Measurements from ENCODE around the gene VASP. TPM values are rescaled to one million over a fixed set of nuclear protein-coding genes. Genes with fewer than 3 reads are reported as not detected.

VASP gene
- total RNA-seq, 1 experiment from 2014 or later, result 144 TPM

GRCh38 chr19:45569619-45570421 lies 62.5 kb downstream of the VASP start:
- no peak overlapping the region for H3K27ac Mint-ChIP-seq
- no peaks in the 10 kb centered on the region for H3K9me3 Mint-ChIP-seq
- CTCF ChIA-PET, result interaction anchor here (0.5 to 2.2 kb wide), 11 partner anchors 10 to 167 kb away, joined by 3 to 17 read pairs (median 4); no protein-coding TSS in a partner anchor
- no peak overlapping the region for H3K4me3 Mint-ChIP-seq
- ATAC-seq (peak; percentile 95), DNase-seq (ENCODE audit: low spot score) (peak; percentile 89)
- H3K4me1 Mint-ChIP-seq, result peaks cover 3% of the 10 kb centered on the region
- POLR2A ChIA-PET, result no interaction called here
- TF ChIP-seq, protein P1, sequence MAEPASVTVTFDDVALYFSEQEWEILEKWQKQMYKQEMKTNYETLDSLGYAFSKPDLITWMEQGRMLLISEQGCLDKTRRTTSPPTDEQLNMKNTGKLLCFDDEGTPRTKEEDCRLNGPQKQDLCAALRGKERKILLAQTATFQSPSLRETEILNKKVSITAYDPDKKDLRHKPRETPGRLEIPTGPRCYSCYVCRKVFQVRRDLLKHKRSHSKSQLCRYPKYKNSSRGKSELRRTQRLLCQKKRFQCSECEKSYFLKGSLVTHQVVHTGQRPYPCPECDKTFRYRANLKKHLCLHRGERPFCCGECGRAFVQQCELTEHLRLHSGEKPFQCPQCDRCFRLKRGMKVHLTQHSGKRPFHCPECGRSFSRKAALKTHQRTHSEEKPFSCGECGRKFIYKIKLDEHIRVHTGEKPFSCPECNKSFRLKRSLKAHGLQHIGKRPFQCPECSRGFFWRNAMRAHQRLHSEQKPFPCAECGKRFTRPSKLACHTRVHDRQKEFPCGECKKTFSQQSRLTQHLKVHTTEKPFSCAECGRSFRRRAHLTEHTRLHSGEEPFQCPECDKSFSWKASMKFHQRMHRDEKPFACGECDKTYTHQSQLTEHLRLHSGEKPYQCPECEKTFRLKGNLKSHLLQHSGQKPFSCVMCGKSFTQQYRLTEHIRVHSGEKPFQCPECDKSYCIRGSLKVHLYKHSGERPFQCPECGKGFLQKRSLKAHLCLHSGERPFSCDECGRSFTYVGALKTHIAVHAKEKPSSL (CRISPR knock-in tag; conservative IDR thresholded peaks at IDR 0.05), result no peak
- peak; percentile 69 for TF ChIP-seq CTCF (IDR thresholded peaks at IDR 0.05)
- peak; percentile 87; the same call in 1 of the 2 replicates for TF ChIP-seq GTF2I (CRISPR knock-in tag; conservative IDR thresholded peaks at IDR 0.05)
- no peaks in the 10 kb centered on the region for H3K27me3 Mint-ChIP-seq (ENCODE audit: low read depth)
- H3K36me3 Mint-ChIP-seq, result no peaks in the 10 kb centered on the region

DNA sequence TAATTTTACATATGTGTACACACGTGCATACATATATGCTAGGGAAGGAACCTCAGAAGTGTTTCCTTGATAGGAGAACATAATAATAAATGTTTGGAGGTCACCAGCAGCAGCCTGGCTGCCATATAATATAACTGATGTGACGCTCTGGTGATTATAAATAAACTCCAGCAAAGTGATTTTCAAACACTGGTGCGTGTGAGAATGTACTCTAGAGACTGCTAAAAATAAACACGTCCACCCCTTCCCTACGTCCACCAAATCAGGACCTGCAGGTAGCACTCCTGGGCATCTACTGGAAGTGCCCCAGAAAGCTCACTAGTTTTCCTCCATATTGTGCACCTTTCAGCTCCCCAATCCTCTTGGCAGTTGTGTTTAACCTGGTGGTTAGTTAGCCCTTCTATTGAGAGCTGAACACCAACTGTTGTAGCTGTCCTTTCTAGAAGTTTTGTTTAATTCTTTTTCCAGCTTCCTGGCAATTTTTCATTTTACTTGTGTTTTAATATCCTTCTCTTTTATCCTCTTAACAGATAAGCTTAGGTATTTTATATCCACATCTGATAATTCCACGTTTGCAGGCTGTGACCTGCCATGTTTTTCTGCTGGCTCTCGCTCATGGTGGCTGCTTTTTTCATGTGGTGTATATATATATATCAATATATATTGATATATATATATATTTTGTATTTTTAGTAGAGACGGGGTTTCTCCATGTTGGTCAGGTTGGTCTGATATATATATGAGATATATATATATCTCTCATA lies 64.4 kb downstream of the VASP start:
- ChIA-PET CTCF (interaction anchor here (0.9 to 2.2 kb wide), 3 partner anchors 14 to 70 kb away, joined by 3 to 17 read pairs (median 10); no protein-coding TSS in a partner anchor), POLR2A (no interaction called here)
- DNase-seq (ENCODE audit: low spot score) (no peak), ATAC-seq (no peak)
- no peak overlapping the region for H3K4me3 Mint-ChIP-seq
- TF ChIP-seq ZNF232 (CRISPR knock-in tag; IDR thresholded peaks at IDR 0.05) (no peak), ZNF138 (CRISPR knock-in tag; conservative IDR thresholded peaks at IDR 0.05) (no peak), ZMAT4 (CRISPR knock-in tag; IDR thresholded peaks at IDR 0.05) (no peak), ZNF423 (CRISPR knock-in tag; IDR thresholded peaks at IDR 0.05) (no peak), GRHL2 (CRISPR knock-in tag; IDR thresholded peaks at IDR 0.05; ENCODE audit: insufficient replicate concordance, severe bottlenecking) (no peak), ATF2 (CRISPR knock-in tag; IDR thresholded peaks at IDR 0.05; ENCODE audit: borderline replicate concordance, low read depth) (no peak), ZNF416 (CRISPR knock-in tag; IDR thresholded peaks at IDR 0.05) (no peak), HMGA2 (CRISPR knock-in tag; IDR thresholded peaks at IDR 0.05) (no peak), ATF1 (CRISPR knock-in tag; IDR thresholded peaks at IDR 0.05) (no peak), SMAD4 (CRISPR knock-in tag; IDR thresholded peaks at IDR 0.05) (no peak), RELA (CRISPR knock-in tag; IDR thresholded peaks at IDR 0.05; ENCODE audit: borderline replicate concordance) (no peak), FOXP1 (CRISPR knock-in tag; IDR thresholded peaks at IDR 0.05; ENCODE audit: borderline replicate concordance) (no peak), ZNF121 (CRISPR knock-in tag; IDR thresholded peaks at IDR 0.05) (no peak)
- TF ChIP-seq, protein P2, sequence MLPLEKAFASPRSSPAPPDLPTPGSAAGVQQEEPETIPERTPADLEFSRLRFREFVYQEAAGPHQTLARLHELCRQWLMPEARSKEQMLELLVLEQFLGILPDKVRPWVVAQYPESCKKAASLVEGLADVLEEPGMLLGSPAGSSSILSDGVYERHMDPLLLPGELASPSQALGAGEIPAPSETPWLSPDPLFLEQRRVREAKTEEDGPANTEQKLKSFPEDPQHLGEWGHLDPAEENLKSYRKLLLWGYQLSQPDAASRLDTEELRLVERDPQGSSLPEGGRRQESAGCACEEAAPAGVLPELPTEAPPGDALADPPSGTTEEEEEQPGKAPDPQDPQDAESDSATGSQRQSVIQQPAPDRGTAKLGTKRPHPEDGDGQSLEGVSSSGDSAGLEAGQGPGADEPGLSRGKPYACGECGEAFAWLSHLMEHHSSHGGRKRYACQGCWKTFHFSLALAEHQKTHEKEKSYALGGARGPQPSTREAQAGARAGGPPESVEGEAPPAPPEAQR (CRISPR knock-in tag; IDR thresholded peaks at IDR 0.05), result no peak
- TF ChIP-seq, protein P3, sequence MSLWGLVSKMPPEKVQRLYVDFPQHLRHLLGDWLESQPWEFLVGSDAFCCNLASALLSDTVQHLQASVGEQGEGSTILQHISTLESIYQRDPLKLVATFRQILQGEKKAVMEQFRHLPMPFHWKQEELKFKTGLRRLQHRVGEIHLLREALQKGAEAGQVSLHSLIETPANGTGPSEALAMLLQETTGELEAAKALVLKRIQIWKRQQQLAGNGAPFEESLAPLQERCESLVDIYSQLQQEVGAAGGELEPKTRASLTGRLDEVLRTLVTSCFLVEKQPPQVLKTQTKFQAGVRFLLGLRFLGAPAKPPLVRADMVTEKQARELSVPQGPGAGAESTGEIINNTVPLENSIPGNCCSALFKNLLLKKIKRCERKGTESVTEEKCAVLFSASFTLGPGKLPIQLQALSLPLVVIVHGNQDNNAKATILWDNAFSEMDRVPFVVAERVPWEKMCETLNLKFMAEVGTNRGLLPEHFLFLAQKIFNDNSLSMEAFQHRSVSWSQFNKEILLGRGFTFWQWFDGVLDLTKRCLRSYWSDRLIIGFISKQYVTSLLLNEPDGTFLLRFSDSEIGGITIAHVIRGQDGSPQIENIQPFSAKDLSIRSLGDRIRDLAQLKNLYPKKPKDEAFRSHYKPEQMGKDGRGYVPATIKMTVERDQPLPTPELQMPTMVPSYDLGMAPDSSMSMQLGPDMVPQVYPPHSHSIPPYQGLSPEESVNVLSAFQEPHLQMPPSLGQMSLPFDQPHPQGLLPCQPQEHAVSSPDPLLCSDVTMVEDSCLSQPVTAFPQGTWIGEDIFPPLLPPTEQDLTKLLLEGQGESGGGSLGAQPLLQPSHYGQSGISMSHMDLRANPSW (CRISPR knock-in tag; conservative IDR thresholded peaks at IDR 0.05; ENCODE audit: low read depth), result no peak
- no peak overlapping the region for H3K27ac Mint-ChIP-seq
- H3K36me3 Mint-ChIP-seq, result no peaks in the 10 kb centered on the region
- no peaks in the 10 kb centered on the region for H3K27me3 Mint-ChIP-seq (ENCODE audit: low read depth)
- H3K9me3 Mint-ChIP-seq, result no peaks in the 10 kb centered on the region
- H3K4me1 Mint-ChIP-seq, result peaks cover 5% of the 10 kb centered on the region

Measured in WTC11 (cell line).